Mucosa of descending colon (tissue), 3 donors: Measurements from ENCODE around the gene LRP1. TPM values are rescaled to one million over a fixed set of nuclear protein-coding genes. Genes with fewer than 3 reads are reported as not detected.

ENCODE experiments used
- ATAC-seq: fragments of 200-7000 bp; cut with Tn5 transposase; one replicate; pipeline ENCODE4 v1.9.1; 2020; ENCODE audit warnings: mild to moderate bottlenecking, moderate library complexity
- DNase-seq, 3 donors: peaks; one replicate each; pipeline ENCODE4 v3.0.0-alpha.2; 2020
- H3K36me3 ChIP-seq: fragments of 200-600 bp; one replicate; pipeline ENCODE4 v1.8.0; 2021; ENCODE audit warnings: low read depth, mild to moderate bottlenecking
- H3K4me1 ChIP-seq: fragments of 200-600 bp; one replicate; pipeline ENCODE4 v1.8.0; 2021; ENCODE audit warnings: low read depth, mild to moderate bottlenecking
- H3K4me3 ChIP-seq: fragments of 200-600 bp; one replicate; pipeline ENCODE4 v1.8.0; 2021; ENCODE audit warnings: mild to moderate bottlenecking
- H3K9me3 ChIP-seq: fragments of 200-600 bp; one replicate; pipeline ENCODE4 v1.8.0; 2021; ENCODE audit warnings: mild to moderate bottlenecking
- intact Hi-C, 2 donors: fragments of 100-400 bp; cut with DNase I in 1 of 2; cut with micrococcal nuclease in 1 of 2; formaldehyde crosslinking; loops; one replicate each; pipeline versions ENCODE4 v1.11.0 to v1.11.1; 2022; cut with DNase I, micrococcal nuclease
- total RNA-seq, 3 donors: library from RNA; stranded (reverse); fragmentation: NEBNext Ultra II Directional in 2 of 3; extraction: Animal tissue kit (Norgen Biotek cat#: 25700) in 2 of 3; gene quantifications; one replicate each; pipeline versions ENCODE4 v1.2.1 to v1.2.4, GENCODE V29; 2021 to 2023
- TF ChIP-seq, protein P1 (sequence below): fragments of 200-600 bp; IDR thresholded peaks from one replicate; pipeline ENCODE4 v1.8.0; 2022; ENCODE audit warnings: antibody characterized with exemption, mild to moderate bottlenecking
- donor health status: DM: no; HTN: no; CAD: no; lungs with moderate emphysema.
- donor health status: DM: no; HTN: no; CAD: no.
- donor health status: DM: no; HTN: yes; CAD: no.

LRP1 gene
- total RNA-seq, 3 donors from 2014 or later, result 128 to 223 (median 148) TPM

DNA sequence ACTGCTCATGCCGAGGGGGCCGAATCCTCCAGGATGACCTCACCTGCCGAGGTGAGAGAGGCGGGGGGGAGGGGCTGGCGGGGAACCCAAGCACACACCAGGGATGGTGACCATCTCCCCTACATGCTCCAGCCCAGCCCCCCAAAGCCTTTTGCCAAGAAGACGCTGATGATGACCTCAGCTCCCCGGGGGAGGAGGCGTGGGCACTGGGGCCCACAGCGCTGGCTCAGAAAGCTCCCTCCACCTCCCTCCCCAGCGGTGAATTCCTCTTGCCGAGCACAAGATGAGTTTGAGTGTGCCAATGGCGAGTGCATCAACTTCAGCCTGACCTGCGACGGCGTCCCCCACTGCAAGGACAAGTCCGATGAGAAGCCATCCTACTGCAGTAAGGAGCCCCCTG is 64.6 kb downstream of the LRP1 start:
- TF ChIP-seq, protein P1, sequence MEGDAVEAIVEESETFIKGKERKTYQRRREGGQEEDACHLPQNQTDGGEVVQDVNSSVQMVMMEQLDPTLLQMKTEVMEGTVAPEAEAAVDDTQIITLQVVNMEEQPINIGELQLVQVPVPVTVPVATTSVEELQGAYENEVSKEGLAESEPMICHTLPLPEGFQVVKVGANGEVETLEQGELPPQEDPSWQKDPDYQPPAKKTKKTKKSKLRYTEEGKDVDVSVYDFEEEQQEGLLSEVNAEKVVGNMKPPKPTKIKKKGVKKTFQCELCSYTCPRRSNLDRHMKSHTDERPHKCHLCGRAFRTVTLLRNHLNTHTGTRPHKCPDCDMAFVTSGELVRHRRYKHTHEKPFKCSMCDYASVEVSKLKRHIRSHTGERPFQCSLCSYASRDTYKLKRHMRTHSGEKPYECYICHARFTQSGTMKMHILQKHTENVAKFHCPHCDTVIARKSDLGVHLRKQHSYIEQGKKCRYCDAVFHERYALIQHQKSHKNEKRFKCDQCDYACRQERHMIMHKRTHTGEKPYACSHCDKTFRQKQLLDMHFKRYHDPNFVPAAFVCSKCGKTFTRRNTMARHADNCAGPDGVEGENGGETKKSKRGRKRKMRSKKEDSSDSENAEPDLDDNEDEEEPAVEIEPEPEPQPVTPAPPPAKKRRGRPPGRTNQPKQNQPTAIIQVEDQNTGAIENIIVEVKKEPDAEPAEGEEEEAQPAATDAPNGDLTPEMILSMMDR, result no peak
- H3K4me1 ChIP-seq, result no peaks in the 10 kb centered on the region
- H3K36me3 ChIP-seq, result peaks cover 12% of the 10 kb centered on the region
- intact Hi-C loops, result no loop called here
- no peak overlapping the region for H3K4me3 ChIP-seq
- no peaks in the 10 kb centered on the region for H3K9me3 ChIP-seq
- ATAC-seq (no peak), DNase-seq (peak in 1 of 3 donors; percentile 39)

DNA sequence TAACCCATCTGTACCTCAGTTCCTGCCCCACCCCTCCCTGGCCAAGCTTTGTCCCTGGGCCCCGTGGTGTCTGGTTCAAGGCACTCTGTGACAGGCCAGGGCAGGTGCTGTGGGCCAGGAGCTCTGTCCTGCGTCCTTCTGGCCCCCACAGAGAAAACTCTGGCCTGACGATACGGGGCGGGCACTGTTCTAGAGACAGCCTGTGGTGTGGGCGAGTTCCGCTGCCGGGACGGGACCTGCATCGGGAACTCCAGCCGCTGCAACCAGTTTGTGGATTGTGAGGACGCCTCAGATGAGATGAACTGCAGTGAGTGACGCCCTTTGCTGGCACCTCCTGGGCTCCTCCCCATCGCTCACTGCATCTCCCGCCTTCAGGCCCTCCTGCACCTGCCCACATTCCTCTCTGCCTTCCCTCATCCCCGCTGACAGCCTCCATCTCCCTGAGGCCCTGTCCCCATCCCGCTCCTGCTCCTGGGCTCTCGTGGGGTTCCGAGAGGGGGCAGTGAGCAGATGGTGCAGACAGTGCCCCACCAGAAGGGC is 65.5 kb downstream of the LRP1 start:
- intact Hi-C loops, result no loop called here
- DNase-seq (no peak), ATAC-seq (no peak)
- no peak overlapping the region for H3K4me3 ChIP-seq
- TF ChIP-seq, protein P1, result no peak
- no peaks in the 10 kb centered on the region for H3K4me1 ChIP-seq
- H3K9me3 ChIP-seq, result no peaks in the 10 kb centered on the region
- H3K36me3 ChIP-seq, result peaks cover 12% of the 10 kb centered on the region

DNA sequence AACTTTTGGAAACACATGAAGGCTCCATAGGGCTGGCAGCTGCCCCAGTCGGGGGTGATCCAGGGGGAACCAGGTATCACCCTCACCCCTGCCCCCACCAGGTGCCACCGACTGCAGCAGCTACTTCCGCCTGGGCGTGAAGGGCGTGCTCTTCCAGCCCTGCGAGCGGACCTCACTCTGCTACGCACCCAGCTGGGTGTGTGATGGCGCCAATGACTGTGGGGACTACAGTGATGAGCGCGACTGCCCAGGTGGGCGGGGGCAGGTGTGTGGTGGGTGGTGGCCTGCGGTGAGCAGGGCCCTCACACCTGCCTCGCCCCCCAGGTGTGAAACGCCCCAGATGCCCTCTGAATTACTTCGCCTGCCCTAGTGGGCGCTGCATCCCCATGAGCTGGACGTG is 66.0 kb downstream of the LRP1 start:
- Histone ChIP-seq H3K36me3 (peaks cover 12% of the 10 kb centered on the region), H3K9me3 (no peaks in the 10 kb centered on the region), H3K4me3 (no peak overlapping the region), H3K4me1 (no peaks in the 10 kb centered on the region)
- no peak for DNase-seq
- ATAC-seq, result no peak
- intact Hi-C loops, result no loop called here
- TF ChIP-seq, protein P1, result no peak

DNA sequence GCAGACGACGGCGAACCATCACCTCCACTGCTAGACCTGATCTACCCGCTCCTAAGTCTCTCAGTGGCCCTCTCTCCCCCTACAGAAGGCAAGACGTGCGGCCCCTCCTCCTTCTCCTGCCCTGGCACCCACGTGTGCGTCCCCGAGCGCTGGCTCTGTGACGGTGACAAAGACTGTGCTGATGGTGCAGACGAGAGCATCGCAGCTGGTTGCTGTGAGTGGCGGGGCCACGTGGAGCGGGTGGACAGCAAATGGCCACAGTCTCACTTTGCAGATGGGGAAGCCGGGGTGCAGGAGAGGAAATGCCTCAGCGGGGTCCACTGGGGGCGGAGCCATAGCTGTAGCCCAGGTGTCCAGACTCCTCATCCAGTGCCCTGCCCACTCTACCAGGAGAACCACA is 66.9 kb downstream of the LRP1 start:
- H3K9me3 ChIP-seq, result no peaks in the 10 kb centered on the region
- TF ChIP-seq, protein P1, result no peak
- DNase-seq (no peak), ATAC-seq (no peak)
- intact Hi-C loops, result no loop called here
- peaks cover 12% of the 10 kb centered on the region for H3K36me3 ChIP-seq
- no peak overlapping the region for H3K4me3 ChIP-seq
- H3K4me1 ChIP-seq, result no peaks in the 10 kb centered on the region

DNA sequence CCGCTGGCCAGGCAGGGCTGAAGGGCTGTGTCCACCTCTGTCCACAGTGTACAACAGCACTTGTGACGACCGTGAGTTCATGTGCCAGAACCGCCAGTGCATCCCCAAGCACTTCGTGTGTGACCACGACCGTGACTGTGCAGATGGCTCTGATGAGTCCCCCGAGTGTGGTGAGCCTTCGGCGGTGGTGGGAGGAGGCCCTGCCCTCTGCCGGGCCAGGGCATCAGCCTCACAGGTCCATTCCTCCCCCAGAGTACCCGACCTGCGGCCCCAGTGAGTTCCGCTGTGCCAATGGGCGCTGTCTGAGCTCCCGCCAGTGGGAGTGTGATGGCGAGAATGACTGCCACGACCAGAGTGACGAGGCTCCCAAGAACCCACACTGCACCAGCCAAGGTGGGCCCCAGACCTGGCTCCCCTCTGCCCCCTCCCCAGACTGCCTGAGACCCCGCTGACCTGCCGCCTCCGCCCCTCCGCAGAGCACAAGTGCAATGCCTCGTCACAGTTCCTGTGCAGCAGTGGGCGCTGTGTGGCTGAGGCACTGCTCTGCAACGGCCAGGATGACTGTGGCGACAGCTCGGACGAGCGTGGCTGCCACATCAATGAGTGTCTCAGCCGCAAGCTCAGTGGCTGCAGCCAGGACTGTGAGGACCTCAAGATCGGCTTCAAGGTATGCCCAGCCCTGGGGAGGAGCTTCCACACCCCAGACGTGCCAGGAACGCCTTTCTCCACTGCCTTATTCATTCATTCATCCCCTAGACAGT is 67.5 kb downstream of the LRP1 start:
- H3K36me3 ChIP-seq, result peaks cover 12% of the 10 kb centered on the region
- TF ChIP-seq, protein P1, result no peak
- DNase-seq, result peak in 1 of 3 donors; percentile 45
- no peak overlapping the region for H3K4me3 ChIP-seq
- H3K4me1 ChIP-seq, result no peaks in the 10 kb centered on the region
- no peaks in the 10 kb centered on the region for H3K9me3 ChIP-seq
- intact Hi-C loops, result no loop called here
- ATAC-seq, result no peak
